Breast epithelium (tissue), 3 donors: ENCODE measurements around the gene LAMC2.

Experiments
- CTCF ChIP-seq, 3 donors: fragments of 450-650 bp; IDR thresholded peaks; one replicate each; pipeline ENCODE4 v1.5.1; 2016 to 2017; ENCODE audit warnings: antibody characterized with exemption in 3 of 3, mild to moderate bottlenecking in 3 of 3, moderate library complexity in 3 of 3
- POLR2A ChIP-seq: fragments of 450-650 bp; IDR thresholded peaks from one replicate; pipeline ENCODE4 v1.6.1; 2016; ENCODE audit warnings: antibody characterized with exemption, mild to moderate bottlenecking, moderate library complexity
- POLR2AphosphoS5 ChIP-seq, 3 donors: sonication (generic); formaldehyde crosslinking; IDR thresholded peaks; one replicate each; pipeline ENCODE4 v1.6.1; 2017; ENCODE audit warnings: antibody characterized with exemption in 3 of 3

- TF ChIP-seq POLR2A (no peak), CTCF (IDR thresholded peaks at IDR 0.05) (no peak), POLR2AphosphoS5 (IDR thresholded peaks at IDR 0.05) (no peak)
Measured at GRCh38 chr1:183247066-183247465, 61.0 kb downstream of the LAMC2 start.
